Rectal smooth muscle tissue (tissue), 1 donor: Measurements from ENCODE around the gene MCUB.

Experiments used
- H3K27ac ChIP-seq: one replicate; pipeline ENCODE4 v1.7.0; 2013; ENCODE audit warnings: low read depth, low read length, inconsistent platforms
- H3K27me3 ChIP-seq: one replicate; pipeline ENCODE4 v1.7.0; 2013; ENCODE audit warnings: low read length; ENCODE audit not compliant: control insufficient read depth, insufficient read depth
- H3K36me3 ChIP-seq: one replicate; pipeline ENCODE4 v1.7.0; 2013; ENCODE audit warnings: low read length; ENCODE audit not compliant: control insufficient read depth, insufficient read depth
- H3K4me1 ChIP-seq: one replicate; pipeline ENCODE4 v1.7.0; 2013; ENCODE audit warnings: low read length; ENCODE audit not compliant: control insufficient read depth, insufficient read depth
- H3K4me3 ChIP-seq: one replicate; pipeline ENCODE4 v1.7.0; 2013; ENCODE audit warnings: low read length
- H3K9ac ChIP-seq: one replicate; pipeline ENCODE4 v1.7.0; 2013; ENCODE audit warnings: low read length

The MCUB gene

DNA sequence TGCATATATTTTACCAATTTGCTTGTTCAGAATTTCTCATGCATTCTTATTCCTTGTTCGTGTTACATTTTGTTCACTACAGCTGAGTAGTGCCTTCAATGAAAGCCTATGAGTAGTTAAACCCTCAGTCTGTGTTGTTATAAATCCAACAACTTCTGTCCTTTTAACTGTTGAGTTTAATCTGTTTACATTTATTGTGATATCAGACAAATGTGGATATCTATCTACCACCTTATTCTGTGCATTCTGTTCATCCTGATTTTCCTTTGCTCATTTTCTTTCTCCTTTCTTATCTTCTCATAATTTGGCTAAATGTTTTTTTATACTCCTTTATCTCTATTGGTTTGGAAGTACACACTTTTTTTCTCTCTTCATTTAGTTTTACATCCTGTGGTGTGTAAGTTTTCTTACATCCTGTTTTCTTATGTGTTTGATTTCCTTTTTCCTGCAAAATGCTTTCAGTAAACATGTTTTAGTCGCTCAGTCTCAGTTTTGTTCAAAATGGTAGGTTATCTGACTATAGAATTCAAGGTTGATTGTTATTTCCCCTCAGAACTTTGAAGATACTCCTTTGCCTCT lies 89.0 kb downstream of the MCUB start:
- Histone ChIP-seq H3K27me3 (no peaks in the 10 kb centered on the region), H3K27ac (no peak overlapping the region), H3K4me3 (no peak overlapping the region), H3K36me3 (no peaks in the 10 kb centered on the region), H3K9ac (no peak overlapping the region), H3K4me1 (no peaks in the 10 kb centered on the region)

DNA sequence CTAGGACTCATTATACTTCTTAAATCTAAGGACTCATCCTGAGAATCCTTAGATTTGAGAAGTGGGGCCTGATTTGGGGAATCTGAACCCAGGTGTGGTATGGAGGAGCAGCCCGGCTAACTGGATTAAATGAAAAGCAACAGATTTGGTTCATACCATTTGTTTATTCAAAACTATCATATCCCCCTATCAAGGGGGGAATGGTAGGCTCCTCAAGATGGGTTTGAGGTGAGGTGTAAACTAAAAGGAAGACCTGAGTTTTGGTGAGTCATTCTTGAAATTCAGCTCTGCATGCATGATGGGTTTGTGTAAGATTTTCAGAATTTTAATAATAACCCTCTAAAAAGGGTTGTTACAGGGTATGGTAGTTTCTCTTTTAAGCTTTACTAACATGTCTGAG lies 89.8 kb downstream of the MCUB start:
- Histone ChIP-seq H3K27me3 (no peaks in the 10 kb centered on the region), H3K9ac (no peak overlapping the region), H3K4me3 (no peak overlapping the region), H3K27ac (no peak overlapping the region), H3K4me1 (no peaks in the 10 kb centered on the region), H3K36me3 (no peaks in the 10 kb centered on the region)

DNA sequence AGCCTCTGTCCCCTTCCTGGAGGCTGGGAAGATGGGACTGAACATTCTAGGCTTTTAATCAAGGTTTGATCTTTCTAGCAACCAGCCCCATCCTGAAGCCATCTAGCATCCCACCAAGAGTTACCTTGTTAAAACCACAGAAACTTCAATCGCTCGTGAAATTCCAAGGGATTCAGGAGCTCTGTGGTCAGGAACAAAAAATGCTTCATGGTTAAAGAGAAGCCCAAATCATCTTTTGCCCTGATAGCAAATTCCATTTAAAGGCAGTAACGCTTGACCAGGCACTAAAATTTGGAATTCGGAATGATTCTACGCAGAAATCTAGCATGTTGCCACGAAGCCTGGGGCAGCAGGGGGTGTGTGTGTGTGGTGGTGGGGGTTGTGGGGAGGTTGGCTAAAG lies 95.3 kb downstream of the MCUB start:
- Histone ChIP-seq H3K27me3 (no peaks in the 10 kb centered on the region), H3K9ac (no peak overlapping the region), H3K36me3 (no peaks in the 10 kb centered on the region), H3K4me1 (no peaks in the 10 kb centered on the region), H3K27ac (no peak overlapping the region), H3K4me3 (no peak overlapping the region)

DNA sequence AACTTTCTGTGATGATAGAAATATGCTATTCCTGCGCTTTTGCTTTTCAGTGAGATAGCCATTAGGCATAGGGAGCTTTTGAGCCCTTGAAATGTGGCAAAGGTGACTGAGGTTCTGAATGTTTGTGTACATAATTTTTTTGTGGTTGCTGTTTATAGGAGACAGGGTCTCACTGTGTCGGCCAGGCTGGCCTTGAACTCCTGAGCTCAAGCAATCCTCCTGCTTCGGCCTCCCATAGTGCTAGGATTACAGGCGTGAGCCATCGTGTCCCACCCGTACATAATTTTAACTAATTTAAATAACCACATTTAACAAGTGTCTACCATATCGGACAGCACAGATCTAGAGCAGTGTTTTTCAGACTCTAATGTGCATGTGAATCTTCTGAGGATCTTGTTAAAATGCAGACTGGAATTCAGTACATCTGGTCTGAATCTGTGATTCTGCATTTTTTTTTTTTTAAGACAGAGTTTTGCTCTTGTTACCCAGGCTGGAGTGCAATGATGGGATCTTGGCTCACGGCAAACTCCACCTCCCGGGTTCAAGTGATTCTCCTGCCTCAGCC lies 97.9 kb downstream of the MCUB start:
- no peak overlapping the region for H3K27ac ChIP-seq
- no peaks in the 10 kb centered on the region for H3K36me3 ChIP-seq
- H3K4me1 ChIP-seq: no peaks in the 10 kb centered on the region
- no peaks in the 10 kb centered on the region for H3K27me3 ChIP-seq
- no peak overlapping the region for H3K9ac ChIP-seq
- H3K4me3 ChIP-seq: no peak overlapping the region

DNA sequence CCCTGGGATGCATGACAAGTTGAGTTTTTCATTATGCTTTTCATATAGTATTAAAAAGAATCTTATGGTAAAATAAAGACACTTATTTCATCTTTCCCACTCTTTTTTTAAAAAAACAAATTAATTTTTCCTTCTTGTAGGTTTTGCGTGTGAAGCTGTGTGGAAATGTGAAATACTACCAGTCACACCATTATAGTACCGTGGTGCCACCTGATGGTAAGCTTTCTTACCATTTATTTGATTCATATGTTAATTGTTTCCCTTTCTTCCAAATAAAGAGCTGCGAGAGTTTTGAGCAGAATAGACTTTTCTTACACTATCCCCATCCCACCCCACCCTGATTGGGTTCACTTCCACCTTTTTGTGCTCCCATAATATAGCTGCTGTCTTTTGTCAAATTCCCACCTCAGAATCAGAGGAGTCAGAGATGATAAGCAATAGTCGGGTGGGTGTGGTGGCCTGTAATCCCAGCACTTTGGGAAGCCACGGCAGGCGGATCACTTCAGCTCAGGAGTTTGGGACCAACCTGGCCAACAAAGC lies 98.9 kb downstream of the MCUB start:
- H3K9ac ChIP-seq: no peak overlapping the region

DNA sequence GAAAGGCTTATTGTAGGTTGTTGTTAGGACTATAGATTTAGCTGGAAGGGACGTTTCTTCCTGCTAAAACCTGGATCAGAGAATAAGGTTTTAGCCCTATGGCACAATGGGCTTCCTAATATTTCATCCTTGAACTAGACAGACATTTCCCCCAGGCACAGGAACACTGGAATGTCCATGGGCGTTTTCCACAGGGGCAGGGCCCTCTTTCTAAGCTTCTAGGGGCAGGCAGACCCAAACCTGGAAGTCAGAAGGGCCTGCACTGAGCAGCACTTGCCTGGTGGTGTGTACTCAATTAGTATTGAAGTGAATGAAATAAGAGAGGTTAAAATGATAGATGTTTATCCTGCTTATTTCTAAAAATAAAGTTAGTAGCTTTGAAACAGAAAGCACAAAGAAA lies 102.1 kb downstream of the MCUB start:
- H3K9ac ChIP-seq: no peak overlapping the region
- H3K27me3 ChIP-seq: no peaks in the 10 kb centered on the region
- H3K36me3 ChIP-seq: no peaks in the 10 kb centered on the region
- no peak overlapping the region for H3K27ac ChIP-seq
- no peaks in the 10 kb centered on the region for H3K4me1 ChIP-seq
- H3K4me3 ChIP-seq: no peak overlapping the region

More for the DNA sequence above, 98.9 kb downstream of the MCUB start:
- H3K36me3 ChIP-seq: no peaks in the 10 kb centered on the region
- H3K4me3 ChIP-seq: no peak overlapping the region
- H3K4me1 ChIP-seq: no peaks in the 10 kb centered on the region
- no peaks in the 10 kb centered on the region for H3K27me3 ChIP-seq
- no peak overlapping the region for H3K27ac ChIP-seq

DNA sequence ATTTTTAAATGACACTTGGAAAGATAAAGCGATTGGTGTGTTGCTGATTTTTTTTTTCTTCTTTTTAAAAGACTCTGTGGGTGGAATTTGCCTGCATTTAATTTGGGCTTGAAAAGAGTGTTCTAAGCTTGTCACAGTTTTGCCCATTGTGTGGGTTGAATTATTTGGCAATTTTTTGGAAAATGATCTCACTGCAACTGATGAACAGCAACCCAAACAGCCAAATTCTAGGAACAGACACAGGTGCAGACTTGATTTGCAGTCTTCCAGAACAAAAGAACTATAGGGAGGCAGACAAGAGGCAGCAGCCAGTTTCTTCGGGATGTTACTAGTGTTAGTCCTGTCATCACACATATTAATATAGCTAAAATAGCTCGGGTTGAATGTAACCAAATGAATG lies 102.7 kb downstream of the MCUB start:
- no peaks in the 10 kb centered on the region for H3K27me3 ChIP-seq
- H3K36me3 ChIP-seq: no peaks in the 10 kb centered on the region
- no peak overlapping the region for H3K4me3 ChIP-seq
- H3K9ac ChIP-seq: no peak overlapping the region
- no peak overlapping the region for H3K27ac ChIP-seq
- H3K4me1 ChIP-seq: no peaks in the 10 kb centered on the region

DNA sequence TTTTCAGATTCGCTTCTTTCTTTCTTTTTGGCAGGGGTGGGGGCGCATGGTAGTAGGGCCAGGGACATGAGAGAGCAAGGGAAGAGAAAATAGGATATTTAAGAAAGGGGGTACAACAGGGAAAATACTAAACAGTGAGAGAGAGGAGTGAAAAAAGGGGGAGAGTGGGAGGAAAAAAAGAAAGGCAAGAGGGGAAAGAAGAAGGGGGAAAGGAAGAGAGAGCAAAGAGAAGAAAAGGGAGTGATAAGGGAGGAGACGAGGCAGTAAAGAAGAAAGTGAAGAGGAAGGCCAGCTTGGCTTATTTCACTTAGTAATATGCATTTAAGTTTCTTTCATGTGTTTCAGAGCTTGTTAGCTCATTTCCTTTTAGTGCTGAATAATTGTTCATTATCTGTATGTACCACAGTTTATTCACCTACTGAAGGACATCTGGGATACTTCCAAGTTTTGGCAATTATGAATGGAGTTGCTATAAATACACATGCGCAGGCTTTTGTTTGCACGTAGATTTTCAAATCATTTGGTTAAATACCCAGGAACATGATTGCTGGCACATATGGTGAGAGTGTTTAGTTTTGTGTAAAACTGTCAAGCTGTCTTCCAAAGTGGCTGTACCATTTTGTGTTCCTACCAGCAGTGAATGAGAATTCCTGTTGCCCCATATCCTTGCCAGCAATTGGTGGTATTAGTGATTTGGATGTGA lies 105.9 kb downstream of the MCUB start:
- H3K9ac ChIP-seq: no peak overlapping the region
- no peaks in the 10 kb centered on the region for H3K27me3 ChIP-seq
- H3K27ac ChIP-seq: no peak overlapping the region
- H3K4me3 ChIP-seq: no peak overlapping the region
- H3K4me1 ChIP-seq: no peaks in the 10 kb centered on the region
- no peaks in the 10 kb centered on the region for H3K36me3 ChIP-seq

DNA sequence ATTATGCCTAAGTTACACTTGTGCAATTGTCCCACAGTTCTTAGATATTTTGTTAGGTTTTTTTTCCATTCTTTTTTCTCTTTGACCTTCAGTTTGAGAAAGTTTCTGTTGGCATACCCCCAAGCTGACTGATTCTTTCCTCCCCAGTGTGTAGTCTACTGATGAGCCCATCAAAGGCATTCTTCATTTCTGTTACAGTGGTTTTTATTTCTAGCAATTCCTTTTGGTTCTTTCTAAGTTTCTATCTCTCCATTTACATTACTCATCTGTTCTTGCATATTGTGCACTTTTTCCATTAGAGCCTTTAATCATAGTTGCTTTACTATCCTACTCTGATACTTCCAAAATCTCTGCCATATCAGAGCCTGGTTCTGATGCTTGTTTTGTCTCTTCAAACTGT lies 111.3 kb downstream of the MCUB start:
- H3K4me1 ChIP-seq: no peaks in the 10 kb centered on the region
- no peak overlapping the region for H3K9ac ChIP-seq
- no peaks in the 10 kb centered on the region for H3K27me3 ChIP-seq
- H3K27ac ChIP-seq: no peak overlapping the region
- H3K4me3 ChIP-seq: no peak overlapping the region
- H3K36me3 ChIP-seq: no peaks in the 10 kb centered on the region

DNA sequence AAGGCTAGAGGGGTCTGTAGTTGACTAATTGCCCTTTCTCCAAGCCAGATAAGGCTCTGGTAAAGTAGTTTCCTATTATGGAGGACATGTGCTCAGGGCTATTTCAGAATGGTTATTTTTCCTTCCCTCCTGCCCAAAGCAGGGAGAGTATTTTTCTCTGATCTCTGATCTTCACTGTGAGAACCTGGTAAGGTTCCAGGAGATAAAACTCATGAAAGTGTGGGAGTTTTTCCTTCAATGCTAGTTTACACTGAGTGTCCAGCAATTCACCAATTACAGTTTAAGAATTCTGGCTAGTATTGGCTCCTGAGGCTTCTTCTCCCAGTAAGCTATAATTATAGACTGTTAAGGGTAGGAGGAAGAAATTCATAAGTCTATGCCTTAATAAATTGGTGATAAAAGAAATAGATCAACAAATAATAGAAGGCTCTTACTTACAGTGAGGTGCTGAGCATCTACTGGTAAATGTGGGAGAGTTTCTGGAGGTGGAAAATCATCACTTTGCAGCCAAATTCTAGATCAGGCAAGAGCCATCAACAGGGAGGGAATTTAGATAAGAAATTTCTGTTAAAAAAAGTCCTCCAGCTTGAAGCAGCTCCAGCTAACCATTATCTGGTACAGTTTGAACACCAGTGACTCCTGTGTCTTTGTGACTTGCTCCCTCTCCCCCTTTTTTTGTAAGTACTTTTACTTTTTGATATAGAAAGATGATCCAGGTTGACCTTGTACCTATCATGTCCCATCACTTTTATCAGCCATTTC lies 112.3 kb downstream of the MCUB start:
- Histone ChIP-seq H3K27ac (no peak overlapping the region), H3K36me3 (no peaks in the 10 kb centered on the region), H3K9ac (no peak overlapping the region), H3K4me1 (no peaks in the 10 kb centered on the region), H3K27me3 (no peaks in the 10 kb centered on the region), H3K4me3 (no peak overlapping the region)

DNA sequence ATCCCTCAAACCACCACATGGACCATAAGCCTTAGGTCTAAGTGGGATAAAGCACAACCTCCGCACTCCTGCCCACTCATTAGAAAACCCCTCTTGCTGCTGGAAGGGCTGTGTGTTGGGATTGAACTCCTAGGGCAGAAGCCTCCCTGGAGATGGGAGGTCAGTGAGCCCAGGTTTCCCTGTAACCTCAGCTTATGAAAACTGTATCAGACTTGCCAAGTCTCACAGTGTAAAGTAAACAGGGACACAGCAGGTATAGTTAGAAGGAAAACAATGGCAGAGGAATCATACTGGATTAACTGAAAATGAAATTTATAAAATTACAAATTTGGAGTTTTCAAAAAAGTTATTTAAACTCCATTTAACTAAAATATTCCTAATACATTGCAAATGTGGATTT lies 113.3 kb downstream of the MCUB start:
- Histone ChIP-seq H3K27me3 (no peaks in the 10 kb centered on the region), H3K36me3 (no peaks in the 10 kb centered on the region), H3K4me3 (no peak overlapping the region), H3K4me1 (no peaks in the 10 kb centered on the region), H3K27ac (no peak overlapping the region), H3K9ac (no peak overlapping the region)

DNA sequence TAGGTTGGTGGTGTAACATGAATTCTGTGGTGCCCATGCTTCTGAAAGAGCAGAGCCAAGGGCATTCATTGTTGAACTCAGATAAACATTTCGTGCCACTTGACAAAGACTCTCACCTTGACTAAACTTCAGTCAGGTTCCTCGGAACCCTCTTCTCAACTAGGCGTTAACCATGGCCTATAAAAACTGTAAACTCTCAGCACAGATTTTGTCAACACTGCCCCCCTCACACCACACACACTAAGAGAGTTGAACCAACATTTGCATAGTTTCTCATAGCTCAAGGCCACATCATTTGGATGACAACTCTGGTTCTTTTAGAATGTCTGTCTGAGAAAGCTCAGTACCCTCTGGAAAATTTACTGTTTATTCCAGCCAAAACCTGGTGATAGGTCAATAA lies 115.1 kb downstream of the MCUB start:
- Histone ChIP-seq H3K4me1 (no peaks in the 10 kb centered on the region), H3K27me3 (no peaks in the 10 kb centered on the region), H3K9ac (no peak overlapping the region), H3K4me3 (no peak overlapping the region), H3K36me3 (no peaks in the 10 kb centered on the region), H3K27ac (no peak overlapping the region)
